DMS114 treated with DMSO at 0.1 percent for 48 hours (cell line): ENCODE data around the gene CADPS2.

ENCODE experiments used
- DNase-seq: peaks from one replicate; lab custom pipeline; 2025; ENCODE audit not compliant: unreplicated experiment; lab: John Stamatoyannopoulos, UW

The CADPS2 gene

GRCh38 chr7:122316467-122317388 is 569.5 kb downstream of the CADPS2 start:
- no peak for DNase-seq

- DNase-seq: no peak
These were observed 570.5 kb downstream of the CADPS2 start for GRCh38 chr7:122315507-122316466.

- DNase-seq: no peak
These were observed 572.0 kb downstream of the CADPS2 start for GRCh38 chr7:122314284-122314683.

GRCh38 chr7:122312789-122313188 is 573.5 kb downstream of the CADPS2 start:
- DNase-seq: no peak

GRCh38 chr7:122311734-122312450 is 574.4 kb downstream of the CADPS2 start:
- DNase-seq: no peak

- DNase-seq: no peak
These were observed 575.1 kb downstream of the CADPS2 start for GRCh38 chr7:122311050-122311700.

- no peak for DNase-seq
These were observed 575.9 kb downstream of the CADPS2 start for GRCh38 chr7:122310119-122311021.

GRCh38 chr7:122309421-122309820 is 576.8 kb downstream of the CADPS2 start:
- DNase-seq: no peak

- DNase-seq: no peak
These were observed 579.0 kb downstream of the CADPS2 start for GRCh38 chr7:122307228-122307621.

GRCh38 chr7:122306320-122307227 is 579.7 kb downstream of the CADPS2 start:
- no peak for DNase-seq

GRCh38 chr7:122305475-122306319 is 580.6 kb downstream of the CADPS2 start:
- no peak for DNase-seq

- no peak for DNase-seq
These were observed 581.3 kb downstream of the CADPS2 start for GRCh38 chr7:122304996-122305421.

- DNase-seq: no peak
These were observed 581.8 kb downstream of the CADPS2 start, which contains the start of gene FEZF1 for GRCh38 chr7:122304319-122304975. TSS of gene FEZF1 (minus strand) at chr7:122304750. CDS start at chr7:122304437, 313 bp downstream.

GRCh38 chr7:122303531-122304318 is 582.5 kb downstream of the CADPS2 start:
- DNase-seq: no peak

GRCh38 chr7:122302761-122303530 is 583.3 kb downstream of the CADPS2 start:
- DNase-seq: no peak
